Measurements from ENCODE around the gene TRMT10C. TPM values are rescaled to one million over a fixed set of nuclear protein-coding genes. Genes with fewer than 3 reads are reported as not detected.

Gene TRMT10C
- total and polyA plus RNA-seq, 9 of the 15 experiments (the other 6 are each of a cell fraction or from before 2014, with no cell fraction given): 48.6 to 106 (median 63.9) TPM

- TF ChIP-seq MLLT1 (IDR thresholded peaks at IDR 0.05): 0 out of 4 replicates have a peak, but pooled peaks of 1 of the 2 experiments have one; percentile 61
- TF ChIP-seq ARID4B (CRISPR knock-in tag; IDR thresholded peaks at IDR 0.05): peak; percentile 62; the same call in 1 of the 2 replicates
- no peak for TF ChIP-seq HSF4 (CRISPR knock-in tag; IDR thresholded peaks at IDR 0.05; ENCODE audit: borderline replicate concordance)
- peak in 1 of 2 experiments; percentile 50; a peak in 3 of 4 replicates for TF ChIP-seq UBTF (IDR thresholded peaks at IDR 0.05; ENCODE audit: borderline replicate concordance in 1 of 2, low read depth in 2 of 2, low read length in 2 of 2)
- peak; percentile 82 for TF ChIP-seq RBBP5 (IDR thresholded peaks at IDR 0.05; ENCODE audit: borderline replicate concordance, insufficient read depth, low read length, poor library complexity, severe bottlenecking)
- peak; percentile 25 for TF ChIP-seq HNRNPLL (IDR thresholded peaks at IDR 0.05; ENCODE audit: low read depth, low read length, poor library complexity, severe bottlenecking)
- TF ChIP-seq POLR2G (IDR thresholded peaks at IDR 0.05; ENCODE audit: low read depth, low read length): peak; percentile 79
- peak; percentile 27; the same call in 1 of the 2 replicates for TF ChIP-seq PHF8 (IDR thresholded peaks at IDR 0.05; ENCODE audit: borderline replicate concordance, low read length)
- TF ChIP-seq ZNF12 (CRISPR knock-in tag; IDR thresholded peaks at IDR 0.05): 0 out of 2 replicates have a peak, but pooled peaks have one; percentile 41
- peak; percentile 27 to 44; a peak in 1 of 4 replicates for TF ChIP-seq SIN3A (IDR thresholded peaks at IDR 0.05; ENCODE audit: borderline replicate concordance in 2 of 2, control insufficient read depth in 1 of 2, low read depth in 2 of 2, low read length in 2 of 2)
- TF ChIP-seq ZNF316 (IDR thresholded peaks at IDR 0.05): no peak
- peak; percentile 55; the same call in 1 of the 2 replicates for TF ChIP-seq NR1H2 (CRISPR knock-in tag; IDR thresholded peaks at IDR 0.05)
- peak; percentile 24; the same call in 1 of the 2 replicates for TF ChIP-seq FOXP4 (CRISPR knock-in tag; IDR thresholded peaks at IDR 0.05; ENCODE audit: borderline replicate concordance)
Measured at GRCh38 chr3:101574388-101575112, 12.9 kb downstream of the TRMT10C start (continued).
